CD4-positive, alpha-beta T cell treated with Interferon alpha-2 for 1 hour (primary cell): ENCODE results near the gene DLX2.
"Not testable (repeated sequence)": the region's sequence is repeated elsewhere in the genome, so short reads cannot be mapped to it uniquely, and the experiment has no call there.

ENCODE experiments used
- DNase-seq, 2 donors: peaks; one replicate each; pipeline ENCODE4 v3.0.0-alpha.2; 2020 to 2022

Gene DLX2

DNA sequence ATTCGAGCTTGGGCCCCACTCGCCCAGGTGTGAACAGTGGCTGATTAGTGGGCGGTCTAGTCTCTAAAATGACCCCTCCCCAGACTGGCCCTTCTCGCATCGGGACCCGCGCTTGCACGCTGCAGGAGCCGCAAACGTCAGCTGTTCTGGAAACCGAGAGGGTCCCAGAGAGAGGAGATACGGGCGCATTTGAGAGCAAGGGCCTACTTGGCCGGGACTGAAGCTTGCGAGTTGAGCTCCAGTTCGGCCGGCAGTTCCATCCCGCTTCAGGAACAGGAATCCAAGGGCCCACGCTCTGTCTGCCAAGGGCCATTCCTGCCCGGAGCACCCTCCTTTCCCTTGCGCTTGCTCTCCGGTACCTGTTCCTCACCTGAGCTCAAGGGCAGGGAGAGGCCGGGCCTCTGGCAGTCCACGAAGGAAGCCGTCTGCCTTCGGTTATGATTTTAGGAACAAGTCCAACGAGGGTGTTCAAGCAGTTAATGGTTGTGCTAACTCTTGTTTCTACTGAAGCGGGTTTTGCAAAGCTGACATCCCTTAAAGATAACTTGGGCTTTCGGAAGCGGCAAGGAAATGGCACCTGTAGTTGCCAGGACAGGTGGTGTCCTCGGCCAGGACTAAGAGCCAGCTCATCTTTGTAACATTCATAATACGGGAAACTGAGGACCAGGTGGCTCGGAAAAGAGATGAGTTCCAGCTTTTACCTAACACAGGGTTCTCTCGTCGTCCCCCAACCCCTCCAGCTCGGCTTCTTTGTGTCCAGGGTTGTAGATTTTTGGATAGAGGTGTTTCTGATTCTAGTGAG is 21.3 kb downstream of the DLX2 start:
- DNase-seq, result no peak

DNA sequence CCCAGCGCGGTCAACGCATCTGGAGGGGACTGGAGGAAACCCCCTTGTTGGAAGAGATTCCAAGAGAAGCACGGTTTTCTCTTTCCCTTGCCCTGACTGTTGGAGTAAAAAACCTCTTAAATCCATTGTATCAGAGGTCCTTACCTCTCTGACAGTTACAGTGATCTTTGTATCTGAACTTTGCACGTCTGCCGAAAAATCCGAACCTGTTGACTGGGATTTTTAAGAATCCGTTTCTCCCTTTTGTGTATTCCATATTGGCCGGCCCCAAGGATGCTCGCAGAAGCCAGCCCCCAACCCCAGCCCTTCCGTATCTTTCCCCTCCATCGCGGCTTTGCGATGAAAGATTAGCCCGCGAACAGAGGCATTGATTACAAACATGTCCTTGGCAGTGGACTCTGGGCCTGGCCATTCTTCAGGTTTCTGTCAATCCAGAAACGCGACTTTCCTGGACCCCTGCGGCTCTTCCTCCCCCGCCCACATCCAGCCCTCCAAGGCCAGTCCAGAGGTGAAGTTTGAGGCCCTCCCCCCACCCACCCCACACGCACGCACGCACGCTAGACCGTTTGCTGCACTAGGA is 22.0 kb downstream of the DLX2 start:
- DNase-seq, result no peak

DNA sequence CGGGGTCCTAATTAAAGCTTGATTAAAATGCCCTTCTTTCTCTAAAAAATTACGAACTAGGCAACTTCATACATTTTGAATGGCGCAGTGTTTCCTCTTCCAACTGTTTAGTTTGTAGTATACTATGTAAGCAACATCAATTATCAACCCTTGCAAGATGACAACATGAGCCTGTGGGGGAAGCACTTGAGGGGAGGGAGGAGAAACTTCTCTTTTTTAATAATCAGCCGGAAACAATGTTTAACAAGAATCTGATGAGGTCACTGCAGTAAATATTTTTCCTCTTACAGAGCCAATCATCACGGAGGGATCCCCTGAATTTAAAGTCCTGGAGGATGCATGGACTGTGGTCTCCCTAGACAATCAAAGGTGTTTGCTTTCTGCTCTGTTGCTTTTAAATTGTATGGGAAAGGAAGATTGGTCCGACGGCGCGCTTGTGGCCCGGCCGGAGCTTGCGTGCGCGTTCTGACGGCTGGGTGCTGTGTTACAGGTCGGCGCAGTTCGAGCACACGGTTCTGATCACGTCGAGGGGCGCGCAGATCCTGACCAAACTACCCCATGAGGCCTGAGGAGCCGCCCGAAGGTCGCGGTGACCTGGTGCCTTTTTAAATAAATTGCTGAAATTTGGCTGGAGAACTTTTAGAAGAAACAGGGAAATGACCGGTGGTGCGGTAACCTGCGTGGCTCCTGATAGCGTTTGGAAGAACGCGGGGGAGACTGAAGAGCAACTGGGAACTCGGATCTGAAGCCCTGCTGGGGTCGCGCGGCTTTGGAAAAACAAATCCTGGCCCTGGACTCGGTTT is 22.7 kb downstream of the DLX2 start:
- no peak for DNase-seq

DNA sequence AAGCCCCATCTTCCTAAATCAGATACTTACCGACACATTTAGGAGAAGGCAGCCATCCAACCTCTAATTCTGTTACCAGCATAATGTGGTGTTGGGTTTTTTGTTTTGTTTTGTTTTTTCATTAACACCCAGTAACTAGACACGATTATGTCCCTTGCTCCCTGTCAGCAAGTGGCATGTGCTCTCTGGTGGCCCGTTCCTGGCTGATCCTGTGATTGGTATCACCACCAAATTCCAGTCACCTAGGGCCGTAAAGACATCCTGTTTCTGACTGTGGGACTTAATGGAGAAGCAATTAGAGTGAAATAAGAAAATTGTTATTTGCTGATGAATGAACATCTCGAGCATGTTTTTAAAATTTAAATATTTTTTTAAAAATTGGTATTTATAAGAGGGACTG is 23.3 kb downstream of the DLX2 start:
- DNase-seq, result no peak

DNA sequence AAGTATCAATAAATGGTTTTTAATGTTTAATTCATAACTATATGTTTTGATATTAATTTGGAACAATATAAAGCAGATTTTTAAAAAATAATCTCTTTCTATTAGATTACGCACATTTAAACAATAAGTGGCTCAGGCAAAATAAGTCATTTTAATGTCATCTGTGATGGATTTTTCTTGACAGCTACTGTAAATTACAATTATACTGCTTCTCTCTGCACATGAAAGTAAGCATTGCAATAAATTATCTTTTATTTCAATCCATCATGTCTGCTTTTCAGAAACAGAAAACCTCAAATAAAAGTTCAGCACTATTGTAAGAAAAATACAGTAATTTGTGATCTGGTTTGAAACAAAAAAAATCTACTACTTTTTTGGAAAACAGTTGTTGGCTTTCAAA is 28.4 kb downstream of the DLX2 start:
- DNase-seq, result no peak

DNA sequence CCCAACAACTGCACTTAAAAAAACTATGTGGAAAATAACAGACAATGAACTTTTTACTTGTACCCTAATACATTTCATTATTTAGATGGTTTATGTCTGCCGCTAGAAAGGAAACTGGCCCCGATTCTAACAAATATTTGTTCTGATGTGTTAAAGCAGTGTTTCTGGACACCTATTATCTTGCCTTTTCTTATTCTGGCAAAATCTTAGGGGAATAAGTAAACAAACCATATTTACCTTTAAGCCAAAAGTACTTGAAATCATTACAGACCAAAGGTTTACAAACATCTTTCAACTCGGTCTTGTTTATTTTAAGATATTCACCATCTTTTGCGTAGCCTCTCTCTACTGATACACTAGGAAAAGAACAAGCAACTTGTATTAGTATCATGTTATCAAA is 29.2 kb downstream of the DLX2 start:
- DNase-seq, result no peak

DNA sequence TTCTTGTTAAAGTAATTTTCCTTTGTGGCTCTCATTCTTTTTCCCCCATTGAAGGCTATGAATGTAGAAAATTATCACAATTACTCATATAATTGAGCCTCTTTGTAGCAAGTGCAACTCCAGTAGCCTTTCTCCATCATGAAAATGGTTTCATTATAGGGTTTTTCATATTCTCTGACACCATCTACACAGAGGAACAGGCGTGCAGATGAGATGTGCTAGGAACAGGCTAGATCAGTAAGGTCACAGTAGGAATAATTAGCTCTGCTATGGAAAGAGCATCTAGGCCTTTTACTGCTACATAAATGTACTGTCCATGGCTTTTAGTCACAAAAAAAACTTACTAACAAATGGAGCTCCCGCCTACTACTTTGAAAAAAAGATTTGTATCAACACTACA is 30.0 kb downstream of the DLX2 start:
- DNase-seq, result no peak

DNA sequence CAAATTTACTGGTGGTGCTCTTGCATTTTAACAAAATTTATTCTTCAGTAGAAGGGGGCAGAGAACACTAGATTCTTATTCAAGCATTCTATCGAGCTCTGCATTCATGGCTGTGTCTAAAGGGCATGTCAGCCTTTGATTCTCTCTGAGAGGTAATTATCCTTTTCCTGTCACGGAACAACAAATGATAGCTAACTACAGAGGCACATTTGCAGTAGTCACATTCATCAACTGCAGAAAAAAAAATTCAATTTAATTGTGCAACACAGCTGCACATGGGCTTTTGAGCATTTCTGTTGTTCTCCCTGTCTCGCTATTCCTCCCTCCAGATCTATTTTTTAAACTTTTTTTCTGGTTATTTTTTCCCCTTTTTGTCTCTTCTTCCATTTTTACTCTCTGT is 30.4 kb downstream of the DLX2 start:
- DNase-seq, result no peak

DNA sequence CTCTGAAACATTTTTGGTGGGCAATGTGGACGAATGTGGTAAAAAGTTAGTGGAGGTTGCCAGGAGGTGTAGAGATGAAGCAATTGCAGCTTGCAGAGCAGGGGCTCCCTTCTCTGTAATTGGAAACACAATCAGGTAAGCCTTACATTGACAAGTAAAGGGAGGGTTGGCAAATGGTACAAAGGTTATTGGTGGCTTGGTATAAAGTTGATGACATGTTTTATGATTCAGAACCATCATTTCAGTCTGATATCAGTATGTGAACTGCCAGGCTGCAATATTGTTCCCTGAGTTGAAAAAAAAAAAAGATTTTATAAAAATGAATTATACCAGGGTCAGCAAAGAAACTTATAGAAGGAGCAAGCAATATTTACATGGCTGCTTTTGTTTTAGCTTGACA is 31.8 kb downstream of the DLX2 start:
- DNase-seq, result no peak

DNA sequence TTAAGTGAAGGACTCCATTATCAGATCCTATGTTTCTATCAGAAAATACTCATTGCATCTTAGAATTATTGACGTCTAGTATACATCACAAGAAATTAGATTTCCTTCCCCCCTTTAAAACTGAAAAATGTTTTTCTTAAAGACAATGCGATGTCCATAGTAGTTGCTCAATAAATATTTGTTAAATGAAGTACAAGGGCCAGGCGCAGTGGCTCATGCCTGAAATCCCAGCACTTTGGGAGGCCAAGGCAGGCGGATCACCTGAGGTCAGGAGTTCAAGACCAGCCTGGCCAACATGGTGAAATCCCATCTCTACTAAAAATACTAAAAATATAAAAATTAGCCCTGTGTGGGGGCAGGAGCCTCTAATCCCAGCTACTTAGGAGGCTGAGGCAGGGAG is 34.8 kb downstream of the DLX2 start:
- not testable (repeated sequence) for DNase-seq

DNA sequence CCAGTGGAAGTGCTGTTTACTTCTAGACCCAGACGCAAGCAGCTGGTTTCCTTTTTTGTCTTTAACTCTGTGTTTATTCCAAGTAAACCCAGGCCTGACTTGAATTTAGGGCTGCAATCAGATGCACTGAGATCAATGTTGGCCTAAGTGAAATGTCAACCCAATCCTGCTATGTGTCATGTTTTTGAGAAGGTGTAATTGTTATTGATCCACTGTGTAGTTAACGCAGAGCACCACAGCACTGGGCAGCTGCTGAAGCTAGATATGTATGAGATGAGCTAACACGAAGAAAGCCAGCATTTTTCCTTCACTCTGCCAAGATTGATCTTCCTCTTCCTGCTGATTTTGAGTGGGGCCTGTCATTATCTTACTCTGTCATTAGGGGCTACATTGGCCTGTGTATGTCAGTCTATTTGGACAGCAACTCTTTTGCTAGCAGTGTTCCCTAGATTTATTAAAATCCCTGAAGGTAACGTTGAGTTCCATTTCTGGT is 36.3 kb downstream of the DLX2 start:
- DNase-seq, result no peak

DNA sequence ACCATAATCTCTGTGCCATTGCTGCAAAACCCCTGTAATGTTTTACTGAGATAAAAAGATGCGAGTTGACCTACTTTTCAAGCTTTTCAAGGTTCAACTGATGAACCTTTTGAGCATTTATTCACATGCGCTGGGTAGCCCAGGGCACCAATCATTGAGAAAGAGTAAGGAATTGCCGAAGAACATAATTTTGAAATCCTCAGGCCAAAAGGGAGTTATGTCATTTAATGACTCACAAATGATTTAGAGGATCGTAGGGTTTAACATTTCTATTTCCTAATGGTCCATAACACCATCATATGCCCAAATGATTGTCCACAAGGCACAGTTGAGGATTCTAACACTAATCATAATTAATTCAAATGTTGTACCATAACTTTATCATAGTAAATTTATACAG is 37.6 kb downstream of the DLX2 start:
- no peak for DNase-seq

DNA sequence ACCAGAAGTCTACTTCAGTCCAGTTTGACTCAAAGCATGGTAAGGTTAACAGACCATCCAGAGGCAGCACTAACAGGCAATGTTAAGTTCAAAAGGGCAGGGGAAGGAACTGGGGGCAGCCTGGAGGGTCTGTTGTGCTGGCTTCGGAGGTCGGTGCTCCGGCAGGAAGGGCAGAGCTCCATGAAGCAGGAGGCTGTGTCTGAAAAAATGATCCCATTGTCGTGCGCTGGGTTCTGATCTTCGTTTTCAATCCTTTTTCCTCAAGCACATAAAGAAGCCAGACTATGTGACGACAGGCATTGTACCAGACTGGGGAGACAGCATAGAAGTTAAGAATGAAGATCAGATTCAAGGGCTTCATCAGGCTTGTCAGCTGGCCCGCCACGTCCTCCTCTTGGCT is 39.3 kb downstream of the DLX2 start:
- DNase-seq, result no peak

DNA sequence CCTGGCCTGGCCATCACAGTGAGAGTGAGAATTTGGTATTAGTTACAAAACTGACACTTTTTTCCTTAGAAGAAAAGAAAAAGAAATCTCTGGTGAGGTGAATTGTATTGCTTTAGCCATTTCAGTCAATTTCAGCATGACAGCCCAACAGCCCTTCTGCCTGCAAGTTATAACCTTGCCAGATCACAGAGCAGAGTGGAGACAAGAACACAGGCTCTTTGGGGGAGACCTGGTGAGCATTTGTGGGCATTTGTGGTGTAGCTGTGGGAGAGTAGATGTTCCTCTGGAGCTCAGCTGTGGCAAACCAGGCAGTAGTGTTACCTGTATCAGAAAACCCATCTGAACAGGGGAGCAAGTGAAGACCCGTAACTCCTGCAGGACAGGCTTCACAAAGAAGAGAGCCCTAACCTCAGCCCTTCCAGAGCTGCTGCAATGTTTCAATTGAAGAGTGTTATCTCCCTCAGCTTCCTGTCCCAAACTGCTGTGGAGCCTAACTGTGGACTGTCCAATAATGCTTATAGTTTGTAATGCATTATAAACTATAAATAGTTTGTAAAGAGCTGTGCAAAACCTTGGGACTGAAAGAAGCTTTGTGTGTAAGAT is 40.2 kb downstream of the DLX2 start:
- DNase-seq, result no peak

DNA sequence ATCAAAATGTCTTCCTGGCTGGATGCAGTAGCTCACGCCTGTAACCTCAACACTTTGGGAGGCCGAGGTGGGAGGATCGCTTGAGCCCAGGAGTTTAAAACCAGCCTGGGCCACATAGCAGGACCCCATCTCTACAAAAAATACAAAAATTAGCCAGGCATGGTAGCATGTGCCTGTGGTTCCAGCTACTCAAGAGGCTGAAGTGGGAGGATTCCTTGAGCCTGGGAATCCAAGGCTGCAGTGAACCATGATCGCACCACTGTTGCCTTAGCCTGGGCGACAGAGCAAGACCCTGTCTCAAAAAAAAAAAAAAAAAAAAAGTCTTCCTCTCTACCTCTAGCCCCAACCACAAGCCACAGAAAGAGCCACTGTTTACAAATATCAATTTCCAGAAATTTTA is 42.6 kb downstream of the DLX2 start:
- not testable (repeated sequence) for DNase-seq

DNA sequence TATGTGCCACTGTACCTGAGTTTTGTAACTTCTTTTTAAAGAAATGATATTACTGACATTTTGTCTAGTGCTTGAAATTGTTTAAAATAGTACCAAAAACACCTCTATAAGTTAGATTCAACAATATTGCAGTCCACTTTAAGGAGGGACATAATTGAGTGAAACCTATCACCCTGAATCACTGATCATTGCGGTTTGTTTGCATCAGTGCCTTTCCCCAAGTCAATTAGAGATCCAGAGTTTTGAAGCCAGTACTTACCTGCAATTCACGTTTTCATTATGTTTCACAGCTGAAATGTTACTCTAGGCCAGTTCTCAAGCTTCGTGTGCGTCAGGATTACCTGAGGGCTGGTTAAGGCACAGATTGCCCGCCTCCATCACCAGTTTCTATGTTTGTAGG is 44.0 kb downstream of the DLX2 start:
- DNase-seq, result no peak

DNA sequence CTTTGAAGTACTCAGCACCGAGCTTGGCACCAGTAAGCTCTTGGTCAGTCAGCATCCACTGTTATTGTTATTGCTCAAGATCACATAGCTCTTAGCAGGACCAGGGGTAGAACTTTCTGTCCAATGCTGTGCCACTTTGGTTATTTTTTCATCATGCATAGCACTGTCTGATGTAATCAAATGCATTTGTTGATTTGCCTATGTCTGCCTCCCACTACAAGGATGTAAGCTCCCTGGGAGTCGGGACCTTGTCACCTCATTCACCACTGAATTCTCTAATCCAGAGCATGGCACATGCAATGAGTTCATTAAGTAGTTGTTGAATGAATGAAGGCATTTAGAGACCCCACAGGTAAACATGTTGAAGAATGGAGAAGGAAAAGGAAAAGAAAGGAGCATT is 46.4 kb downstream of the DLX2 start:
- no peak for DNase-seq

DNA sequence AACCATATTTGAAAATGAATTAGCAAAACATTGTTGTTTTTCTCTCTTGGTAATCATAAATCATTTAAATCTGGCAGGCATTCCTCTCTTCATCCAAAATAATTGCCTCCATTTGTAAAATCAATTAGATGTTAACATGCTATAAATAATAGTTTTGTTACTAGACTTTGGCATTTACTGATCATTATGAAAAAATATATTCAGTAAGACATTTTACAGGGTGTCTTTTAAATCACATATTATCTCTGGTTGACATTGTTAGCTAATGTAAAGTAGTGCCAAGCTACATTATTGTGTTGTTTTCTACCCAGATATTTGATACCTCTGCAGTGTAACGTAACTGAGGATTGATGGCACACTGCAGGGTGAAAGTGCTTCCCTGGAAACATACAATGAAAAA is 49.2 kb downstream of the DLX2 start:
- no peak for DNase-seq

DNA sequence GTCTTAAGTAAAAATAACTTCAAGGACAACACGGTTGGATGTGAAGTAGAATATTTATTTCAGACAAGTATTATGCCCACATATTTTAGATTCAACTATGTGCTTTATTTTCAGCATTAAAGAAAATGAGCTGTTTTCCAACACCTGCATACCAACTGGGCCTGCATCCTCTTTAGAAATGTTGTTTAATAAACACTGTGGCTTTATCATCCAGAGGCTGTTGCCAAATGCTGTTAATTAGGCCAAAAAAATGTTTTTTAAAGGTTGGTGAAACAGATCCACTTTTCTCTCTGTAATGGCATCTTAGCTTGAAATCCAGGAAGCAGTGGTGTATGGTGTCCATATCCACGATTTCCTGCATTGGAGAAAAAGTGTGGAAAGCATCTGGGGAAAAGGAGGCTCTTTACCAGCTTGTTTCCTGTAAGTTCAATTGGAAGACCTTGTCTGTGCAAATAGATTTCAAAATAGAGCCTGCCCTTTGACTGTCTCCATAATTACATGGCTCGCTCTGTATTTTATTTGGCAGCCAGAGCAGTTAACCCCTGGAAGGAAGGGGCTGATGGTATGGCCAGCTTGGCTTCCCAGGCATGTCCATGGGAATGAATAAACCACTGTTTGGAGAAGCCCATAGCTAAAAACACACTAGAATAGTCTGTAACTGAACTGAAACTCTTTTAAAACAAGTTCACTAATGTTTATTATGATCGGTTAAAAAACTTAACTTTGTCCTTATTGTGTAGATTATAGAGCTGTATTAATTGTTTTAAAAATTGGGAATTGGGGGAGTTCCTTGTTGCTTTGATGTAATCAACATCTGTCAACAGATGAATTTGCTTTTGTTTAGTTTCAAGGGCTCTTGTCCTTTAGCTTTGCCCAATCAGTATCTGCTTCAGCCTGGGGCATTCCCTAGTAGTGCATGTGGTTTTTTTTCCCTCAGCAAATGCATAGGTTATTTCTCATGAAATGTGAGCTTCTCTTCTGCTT is 50.4 kb downstream of the DLX2 start:
- no peak for DNase-seq

DNA sequence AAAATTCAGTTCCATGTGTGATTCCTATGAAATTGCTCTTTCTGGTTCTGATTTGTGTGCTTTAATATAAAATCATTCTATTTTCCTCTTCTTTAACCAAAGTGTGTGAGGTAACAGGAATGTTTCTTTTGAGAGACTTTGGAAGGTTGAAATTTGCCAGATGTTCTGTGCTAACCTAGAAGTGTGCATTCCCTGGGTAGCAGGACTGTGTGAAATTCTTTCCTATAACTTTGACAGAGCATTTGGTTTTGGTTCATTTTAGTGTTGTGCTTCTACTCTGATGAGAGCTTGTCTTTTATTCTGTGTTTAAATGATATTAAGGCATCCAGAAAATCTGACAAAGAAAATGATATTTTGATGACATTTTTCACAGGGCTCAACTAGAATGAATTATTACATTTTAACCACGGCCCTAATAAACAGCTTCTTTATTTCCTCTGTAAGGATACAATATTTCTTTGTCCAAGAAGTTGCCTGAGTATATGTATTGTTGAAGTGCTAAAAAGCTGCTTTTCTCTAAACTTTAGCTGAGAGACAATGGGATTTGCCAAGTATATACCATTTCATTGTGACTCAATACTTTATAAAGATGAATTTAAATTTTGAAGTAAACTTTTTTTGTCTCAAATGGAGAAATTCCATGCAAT is 52.1 kb downstream of the DLX2 start:
- DNase-seq, result no peak

DNA sequence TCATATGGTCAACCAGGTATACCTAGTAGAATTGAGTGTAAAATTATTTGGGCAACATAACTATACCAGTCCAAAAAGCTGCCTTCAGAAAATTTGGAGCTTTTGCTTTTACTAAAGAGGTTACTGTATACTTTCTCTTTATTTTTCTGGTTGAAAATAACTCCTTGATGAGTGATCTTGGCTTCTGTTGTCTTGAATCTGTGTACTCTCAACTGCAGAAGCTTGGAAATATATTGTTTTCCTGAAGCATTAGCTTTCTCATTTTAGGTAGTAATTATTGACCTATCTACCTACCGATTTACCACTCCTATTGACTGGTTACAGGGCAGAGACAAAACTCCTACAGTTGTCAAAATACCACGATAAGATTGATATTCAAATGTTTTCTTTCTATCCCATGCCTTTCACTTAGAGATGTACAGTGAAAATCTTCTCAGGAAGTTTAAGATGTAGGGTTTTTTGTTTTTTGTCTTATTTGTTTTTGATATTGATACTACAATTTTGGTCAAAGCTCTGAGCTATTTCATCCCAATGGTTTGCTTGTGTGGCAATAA is 53.1 kb downstream of the DLX2 start:
- no peak for DNase-seq
